GM18868 (cell line): Measurements from ENCODE around the gene DENND5A.
"Not testable (repeated sequence)": the region's sequence is repeated elsewhere in the genome, so short reads cannot be mapped to it uniquely, and the experiment has no call there.

Experiments used
- ATAC-seq: cut with Tn5 transposase; IDR thresholded peaks from one replicate; pipeline ENCODE4 v1.9.1; 2021; ENCODE audit warnings: mild to moderate bottlenecking, moderate library complexity; ENCODE audit not compliant: unreplicated experiment

Gene DENND5A

GRCh38 chr11:9103542-9104276 lies 161.4 kb downstream of the DENND5A start:
- no peak for ATAC-seq

GRCh38 chr11:9099617-9100016 lies 165.5 kb downstream of the DENND5A start:
- no peak for ATAC-seq

- ATAC-seq: not testable (repeated sequence)
Measured at GRCh38 chr11:9098455-9098854, 166.7 kb downstream of the DENND5A start.

GRCh38 chr11:9097186-9097943 lies 167.8 kb downstream of the DENND5A start:
- not testable (repeated sequence) for ATAC-seq

- ATAC-seq: no peak
Measured at GRCh38 chr11:9096427-9096826, 168.7 kb downstream of the DENND5A start.

GRCh38 chr11:9095421-9095820 lies 169.7 kb downstream of the DENND5A start:
- ATAC-seq: no peak

- no peak for ATAC-seq
Measured at GRCh38 chr11:9094420-9094819, 170.7 kb downstream of the DENND5A start.

GRCh38 chr11:9092853-9093778 lies 172.0 kb downstream of the DENND5A start:
- no peak for ATAC-seq

- ATAC-seq: no peak
Measured at GRCh38 chr11:9092072-9092471, 173.1 kb downstream of the DENND5A start.

GRCh38 chr11:9091044-9091922 lies 173.9 kb downstream of the DENND5A start, which contains the start of gene SCUBE2:
TSS of gene SCUBE2 (minus strand) at chr11:9091599. CDS start at chr11:9091528, 71 bp downstream.
- no peak for ATAC-seq

- ATAC-seq: no peak
Measured at GRCh38 chr11:9090488-9091043, 174.6 kb downstream of the DENND5A start.

- no peak for ATAC-seq
Measured at GRCh38 chr11:9089636-9090035, 175.5 kb downstream of the DENND5A start.

GRCh38 chr11:9089061-9089460 lies 176.1 kb downstream of the DENND5A start:
- ATAC-seq: no peak
